K562 (cell line): ENCODE data around the gene HSPB2. TPM values are rescaled to one million over a fixed set of nuclear protein-coding genes. Genes with fewer than 3 reads are reported as not detected.
A peak's percentile ranks its signal among the peaks of the same experiment; 100 is the strongest.

ENCODE experiments used
- BCL6 ChIP-seq: fragments of 250-450 bp; sonication (Bioruptor Pico); IDR thresholded peaks from 2 replicates; pipeline ENCODE4 v1.4.0; 2020
- FOS ChIP-seq: IDR thresholded peaks from 3 replicates; pipeline ENCODE4 v1.6.1; 2011; ENCODE audit not compliant: insufficient read length; ENCODE audit errors: extremely low read depth
- FOXA1 ChIP-seq: fragments of 450-650 bp; IDR thresholded peaks from 2 replicates; pipeline ENCODE4 v1.6.1; 2016; ENCODE audit warnings: mild to moderate bottlenecking, borderline replicate concordance
- FOXP1 ChIP-seq: sonication (generic); formaldehyde crosslinking; IDR thresholded peaks from 2 replicates; pipeline ENCODE4 v1.8.0; 2022; ENCODE audit warnings: mild to moderate bottlenecking, missing genetic modification reagents
- HOMEZ ChIP-seq: fragments of 250-450 bp; sonication (Bioruptor Pico); IDR thresholded peaks from 2 replicates; pipeline ENCODE4 v1.4.0; 2020; ENCODE audit warnings: mild to moderate bottlenecking, moderate library complexity
- NR4A1 ChIP-seq, 2 experiments: fragments of 250-450 bp in 1 of 2; fragments of 450-650 bp in 1 of 2; sonication (Bioruptor Pico) in 1 of 2; IDR thresholded peaks; 2 replicates each; pipeline versions ENCODE4 v1.4.0 to v1.6.1; 2016 to 2020; ENCODE audit warnings: mild to moderate bottlenecking in 2 of 2, missing compliant biosample characterization in 1 of 2, missing genetic modification characterization in 1 of 2, moderate library complexity in 1 of 2
- NRF1 ChIP-seq, 2 experiments: fragments of 450-650 bp; IDR thresholded peaks in 1 of 2; conservative IDR thresholded peaks in 1 of 2; 2 replicates each; pipeline ENCODE4 v1.6.1; 2014; ENCODE audit warnings: mild to moderate bottlenecking in 2 of 2
- RBM25 ChIP-seq: fragments of 200-400 bp; formaldehyde crosslinking; IDR thresholded peaks from 2 replicates; pipeline ENCODE4 v1.6.1; 2018; ENCODE audit warnings: low read length, low read depth, moderate library complexity; ENCODE audit not compliant: severe bottlenecking
- SOX6 ChIP-seq: fragments of 450-650 bp; IDR thresholded peaks from 2 replicates; pipeline ENCODE4 v1.6.1; 2014; ENCODE audit warnings: mild to moderate bottlenecking
- U2AF2 ChIP-seq: fragments of 200-400 bp; formaldehyde crosslinking; optimal IDR thresholded peaks from 2 replicates; pipeline ENCODE3; 2017; ENCODE audit warnings: low read depth, mild to moderate bottlenecking, low read length
- ZBTB49 ChIP-seq: sonication (generic); formaldehyde crosslinking; IDR thresholded peaks from 2 replicates; pipeline ENCODE4 v1.8.0; 2022; ENCODE audit warnings: missing genetic modification reagents, mild to moderate bottlenecking, borderline replicate concordance
- ZFP1 ChIP-seq: fragments of 450-650 bp; formaldehyde crosslinking; IDR thresholded peaks from 2 replicates; pipeline ENCODE4 v1.4.0; 2020; ENCODE audit warnings: mild to moderate bottlenecking, mixed read lengths
- ZFP30 ChIP-seq: fragments of 250-450 bp; sonication (Bioruptor Pico); IDR thresholded peaks from 2 replicates; pipeline ENCODE4 v1.8.0; 2022; ENCODE audit warnings: moderate library complexity, mild to moderate bottlenecking, inconsistent platforms, borderline replicate concordance
- ZKSCAN8 ChIP-seq: fragments of 200-800 bp; sonication (Bioruptor generic); IDR thresholded peaks from 2 replicates; pipeline ENCODE4 v1.6.1; 2016; ENCODE audit warnings: missing genetic modification characterization, missing compliant biosample characterization
- ZNF76 ChIP-seq: fragments of 250-450 bp; sonication (Bioruptor Pico); IDR thresholded peaks from 2 replicates; pipeline ENCODE4 v1.4.0; 2020; ENCODE audit warnings: mild to moderate bottlenecking, moderate library complexity, borderline replicate concordance
- polyA plus RNA-seq, 8 experiments: library from polyadenylated mRNA; depleted of rRNA in 4 of 8; stranded (reverse) in 5 of 8; unstranded in 3 of 8; fragments of >200 nt; fragmentation: Nextera tagmentation in 2 of 8; fragmentation: Illumina TruSeq in 1 of 8; extraction: Ambion mirVana in 2 of 8; extraction: Trizol in 1 of 8; gene quantifications; 2 replicates each; pipeline versions ENCODE4 v1.2.1 to v1.2.3, GENCODE V29; 2011 to 2014; ENCODE audit warnings: inconsistent platforms in 1 of 8, missing spikeins in 1 of 8
- total RNA-seq, 7 experiments: library from RNA; depleted of rRNA in 6 of 7; stranded (reverse); fragments of >200 nt in 6 of 7; fragmentation: Illumina TruSeq in 2 of 7; extraction: Trizol in 2 of 7; gene quantifications; 2 replicates each; pipeline versions ENCODE4 v1.2.1 to v1.2.3, GENCODE V29; 2011 to 2021; ENCODE audit warnings: low replicate concordance in 1 of 7
- TF ChIP-seq, protein P1 (sequence below): fragments of 450-650 bp; IDR thresholded peaks from 2 replicates; pipeline ENCODE4 v1.7.0; 2016; ENCODE audit warnings: borderline replicate concordance
- TF ChIP-seq, protein P2 (sequence below), 2 experiments: fragments of 250-450 bp in 1 of 2; fragments of 450-650 bp in 1 of 2; sonication (Bioruptor Pico) in 1 of 2; IDR thresholded peaks; 2 replicates each; pipeline versions ENCODE4 v1.6.1 to v1.8.0; 2016 to 2021; ENCODE audit warnings: mild to moderate bottlenecking in 2 of 2, moderate library complexity in 2 of 2, missing compliant biosample characterization in 1 of 2, missing genetic modification characterization in 1 of 2
- TF ChIP-seq, protein P3 (sequence below): fragments of 450-650 bp; IDR thresholded peaks from 2 replicates; pipeline ENCODE4 v1.6.1; 2016; ENCODE audit warnings: missing biosample characterization, missing genetic modification characterization

The HSPB2 gene
- total and polyA plus RNA-seq, 9 of the 15 experiments (the other 6 are each of a cell fraction or from before 2014, with no cell fraction given): 0.06 to 0.35 (median 0.11) TPM; not detected in 5

GRCh38 chr11:111926505-111927391, 14.2 kb downstream of the HSPB2 start (continued):
- TF ChIP-seq ZNF76 (CRISPR knock-in tag): 0 out of 2 replicates have a peak, but pooled peaks have one; percentile 62
- TF ChIP-seq NRF1 (conservative IDR thresholded peaks at IDR 0.05 in 1 of 2, IDR thresholded peaks at IDR 0.05 in 1 of 2): peak; percentile 31 to 46; a peak in 3 of 4 replicates
- TF ChIP-seq, protein P1, sequence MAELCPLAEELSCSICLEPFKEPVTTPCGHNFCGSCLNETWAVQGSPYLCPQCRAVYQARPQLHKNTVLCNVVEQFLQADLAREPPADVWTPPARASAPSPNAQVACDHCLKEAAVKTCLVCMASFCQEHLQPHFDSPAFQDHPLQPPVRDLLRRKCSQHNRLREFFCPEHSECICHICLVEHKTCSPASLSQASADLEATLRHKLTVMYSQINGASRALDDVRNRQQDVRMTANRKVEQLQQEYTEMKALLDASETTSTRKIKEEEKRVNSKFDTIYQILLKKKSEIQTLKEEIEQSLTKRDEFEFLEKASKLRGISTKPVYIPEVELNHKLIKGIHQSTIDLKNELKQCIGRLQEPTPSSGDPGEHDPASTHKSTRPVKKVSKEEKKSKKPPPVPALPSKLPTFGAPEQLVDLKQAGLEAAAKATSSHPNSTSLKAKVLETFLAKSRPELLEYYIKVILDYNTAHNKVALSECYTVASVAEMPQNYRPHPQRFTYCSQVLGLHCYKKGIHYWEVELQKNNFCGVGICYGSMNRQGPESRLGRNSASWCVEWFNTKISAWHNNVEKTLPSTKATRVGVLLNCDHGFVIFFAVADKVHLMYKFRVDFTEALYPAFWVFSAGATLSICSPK: no peak
- TF ChIP-seq U2AF2: no peak
- no peak for TF ChIP-seq ZFP1
- TF ChIP-seq NR4A1 (CRISPR knock-in tag; IDR thresholded peaks at IDR 0.05): 0 out of 2 replicates have a peak, but pooled peaks have one; percentile 64
- no peak for TF ChIP-seq NR4A1 (tag; IDR thresholded peaks at IDR 0.05)
- no peak for TF ChIP-seq ZKSCAN8 (CRISPR knock-in tag)
- TF ChIP-seq FOXP1 (CRISPR knock-in tag): no peak; the same call in 1 of the 2 replicates
- TF ChIP-seq, protein P2, sequence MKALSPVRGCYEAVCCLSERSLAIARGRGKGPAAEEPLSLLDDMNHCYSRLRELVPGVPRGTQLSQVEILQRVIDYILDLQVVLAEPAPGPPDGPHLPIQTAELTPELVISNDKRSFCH (CRISPR knock-in tag; IDR thresholded peaks at IDR 0.05): no peak
- TF ChIP-seq, protein P2 (tag; IDR thresholded peaks at IDR 0.05): 0 out of 2 replicates have a peak, but pooled peaks have one; percentile 50
- no peak for TF ChIP-seq RBM25
- TF ChIP-seq, protein P3, sequence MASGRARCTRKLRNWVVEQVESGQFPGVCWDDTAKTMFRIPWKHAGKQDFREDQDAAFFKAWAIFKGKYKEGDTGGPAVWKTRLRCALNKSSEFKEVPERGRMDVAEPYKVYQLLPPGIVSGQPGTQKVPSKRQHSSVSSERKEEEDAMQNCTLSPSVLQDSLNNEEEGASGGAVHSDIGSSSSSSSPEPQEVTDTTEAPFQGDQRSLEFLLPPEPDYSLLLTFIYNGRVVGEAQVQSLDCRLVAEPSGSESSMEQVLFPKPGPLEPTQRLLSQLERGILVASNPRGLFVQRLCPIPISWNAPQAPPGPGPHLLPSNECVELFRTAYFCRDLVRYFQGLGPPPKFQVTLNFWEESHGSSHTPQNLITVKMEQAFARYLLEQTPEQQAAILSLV (tag): no peak
- no peak for TF ChIP-seq ZBTB49 (CRISPR knock-in tag)
- TF ChIP-seq FOXA1: no peak
- TF ChIP-seq FOS: peak; percentile 49
- 0 out of 2 replicates have a peak, but pooled peaks have one; percentile 62 for TF ChIP-seq HOMEZ
- TF ChIP-seq BCL6 (CRISPR knock-in tag): no peak
- no peak for TF ChIP-seq ZFP30 (CRISPR knock-in tag)
- TF ChIP-seq SOX6: no peak
